Measurements from ENCODE around the gene CRYGN. TPM values are rescaled to one million over a fixed set of nuclear protein-coding genes. Genes with fewer than 3 reads are reported as not detected.

The CRYGN gene
- total RNA-seq, 4 donors from 2014 or later, result not detected

DNA sequence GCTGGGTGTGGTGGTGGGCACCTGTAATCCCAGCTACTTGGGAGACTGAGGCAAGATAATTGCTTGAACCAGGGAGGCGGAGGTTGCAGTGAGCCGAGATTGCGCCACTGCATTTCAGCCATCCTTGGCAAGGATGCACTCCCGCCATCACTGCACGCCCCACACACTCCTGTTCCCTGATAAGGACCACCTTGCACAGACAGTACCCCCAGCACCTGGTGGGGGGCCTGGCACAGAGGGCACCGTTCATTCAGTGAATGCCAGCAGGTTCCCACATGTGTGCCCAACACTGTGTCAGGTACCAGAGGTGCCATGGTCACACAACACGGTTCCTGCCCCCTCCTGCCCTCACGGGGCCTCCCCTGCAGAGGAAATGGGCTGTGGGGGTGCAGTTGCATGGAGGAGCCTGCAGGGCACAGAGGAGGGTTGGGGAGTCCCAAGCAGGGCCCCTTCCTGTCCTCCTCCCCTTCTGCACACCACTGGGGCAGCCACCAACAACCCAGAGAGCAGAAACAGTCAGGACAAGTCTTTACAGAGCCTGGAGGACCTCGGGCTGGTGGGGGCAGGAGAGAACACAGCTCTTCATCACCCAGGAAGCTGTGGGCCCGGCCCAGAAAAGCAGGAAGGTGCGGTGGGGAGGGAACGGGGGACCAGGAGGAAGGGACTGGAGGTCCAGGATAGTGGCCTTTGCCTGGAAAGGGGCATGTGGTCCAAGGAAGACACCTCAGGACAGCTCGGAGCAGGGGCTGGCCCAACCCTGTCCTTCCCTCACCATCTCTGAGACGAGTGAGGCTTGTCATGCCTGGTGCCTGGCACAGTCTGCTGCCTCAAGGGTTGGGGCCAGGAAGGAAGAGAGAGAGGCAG is 7.1 kb downstream of the CRYGN start:
- DNase-seq (ENCODE audit: low spot score in 2 of 2), result no peak
- H3K4me3 ChIP-seq (ENCODE audit: low read depth, poor library complexity, severe bottlenecking), result no peak overlapping the region
- TF ChIP-seq, protein P1, sequence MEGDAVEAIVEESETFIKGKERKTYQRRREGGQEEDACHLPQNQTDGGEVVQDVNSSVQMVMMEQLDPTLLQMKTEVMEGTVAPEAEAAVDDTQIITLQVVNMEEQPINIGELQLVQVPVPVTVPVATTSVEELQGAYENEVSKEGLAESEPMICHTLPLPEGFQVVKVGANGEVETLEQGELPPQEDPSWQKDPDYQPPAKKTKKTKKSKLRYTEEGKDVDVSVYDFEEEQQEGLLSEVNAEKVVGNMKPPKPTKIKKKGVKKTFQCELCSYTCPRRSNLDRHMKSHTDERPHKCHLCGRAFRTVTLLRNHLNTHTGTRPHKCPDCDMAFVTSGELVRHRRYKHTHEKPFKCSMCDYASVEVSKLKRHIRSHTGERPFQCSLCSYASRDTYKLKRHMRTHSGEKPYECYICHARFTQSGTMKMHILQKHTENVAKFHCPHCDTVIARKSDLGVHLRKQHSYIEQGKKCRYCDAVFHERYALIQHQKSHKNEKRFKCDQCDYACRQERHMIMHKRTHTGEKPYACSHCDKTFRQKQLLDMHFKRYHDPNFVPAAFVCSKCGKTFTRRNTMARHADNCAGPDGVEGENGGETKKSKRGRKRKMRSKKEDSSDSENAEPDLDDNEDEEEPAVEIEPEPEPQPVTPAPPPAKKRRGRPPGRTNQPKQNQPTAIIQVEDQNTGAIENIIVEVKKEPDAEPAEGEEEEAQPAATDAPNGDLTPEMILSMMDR (IDR thresholded peaks at IDR 0.05), result no peak
- no peak for TF ChIP-seq POLR2A (IDR thresholded peaks at IDR 0.05)
- 56% methylated on average over 14 of the region's 14 CpGs for WGBS, 2 donors
- intact Hi-C loops (cut with DNase I; ENCODE audit: low total_unique reads), result no loop called here

DNA sequence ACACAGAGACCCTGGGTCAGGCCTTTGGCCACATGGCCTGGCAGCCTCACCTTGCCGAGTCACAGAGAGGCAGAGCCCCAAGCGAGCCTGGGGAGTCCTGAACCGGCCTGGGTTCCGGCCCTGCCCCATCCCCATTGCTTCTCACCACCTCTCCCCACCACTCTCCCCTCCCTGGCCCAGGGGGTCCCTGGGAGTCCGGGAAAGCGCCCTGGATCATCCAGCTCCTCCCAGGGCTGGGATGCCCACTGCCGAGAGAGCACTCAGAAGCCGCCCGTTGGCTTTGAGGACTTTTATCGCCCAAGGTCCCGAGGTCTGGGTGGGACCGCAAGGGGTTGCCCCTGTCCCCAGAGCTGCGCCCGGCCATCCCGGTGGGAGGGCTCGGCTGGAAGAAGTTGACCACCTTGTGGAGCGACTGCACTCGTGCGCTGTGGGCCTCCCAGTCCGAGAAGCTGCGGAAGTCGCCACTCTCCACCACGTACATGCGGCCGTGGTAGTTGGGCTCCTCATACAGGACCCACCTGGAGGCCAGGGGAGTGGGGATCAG is 8.1 kb downstream of the CRYGN start:
- WGBS, 2 donors, result 97% methylated on average over 9 to 25 of the region's 25 CpGs
- DNase-seq (ENCODE audit: low spot score in 2 of 2), result no peak
- TF ChIP-seq POLR2A (IDR thresholded peaks at IDR 0.05), result no peak
- TF ChIP-seq, protein P1 (IDR thresholded peaks at IDR 0.05), result no peak
- intact Hi-C loops (cut with DNase I; ENCODE audit: low total_unique reads), result no loop called here
- no peak overlapping the region for H3K4me3 ChIP-seq (ENCODE audit: low read depth, poor library complexity, severe bottlenecking)

DNA sequence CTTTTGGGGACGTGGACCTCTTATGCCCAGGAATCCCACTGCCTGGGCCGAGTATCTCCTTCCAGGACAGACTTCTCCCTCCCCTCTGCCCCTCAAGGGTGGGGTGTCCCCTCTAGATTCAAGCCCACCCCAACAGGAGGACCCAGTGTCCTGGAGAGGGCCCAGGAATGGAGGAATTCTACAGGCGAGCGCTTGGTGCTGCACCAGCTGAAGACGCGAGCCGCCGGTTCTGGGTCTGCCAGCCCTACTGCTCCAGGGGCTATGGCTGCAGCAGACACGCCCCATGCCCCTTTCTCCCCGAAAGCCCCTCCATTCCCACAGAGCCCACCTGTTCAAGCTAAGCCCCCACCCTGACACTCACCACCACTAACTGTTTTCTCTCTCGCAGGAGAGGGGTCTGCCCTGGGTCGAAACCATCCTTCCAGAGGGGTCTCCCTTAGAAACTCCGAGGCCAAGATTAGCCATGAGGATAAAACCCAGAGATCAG is 8.6 kb downstream of the CRYGN start:
- no peak overlapping the region for H3K4me3 ChIP-seq (ENCODE audit: low read depth, poor library complexity, severe bottlenecking)
- DNase-seq (ENCODE audit: low spot score in 2 of 2), result no peak
- TF ChIP-seq, protein P1 (IDR thresholded peaks at IDR 0.05), result no peak
- intact Hi-C loops (cut with DNase I; ENCODE audit: low total_unique reads), result no loop called here
- 87 to 93% methylated on average over 13 of the region's 13 CpGs for WGBS, 2 donors

DNA sequence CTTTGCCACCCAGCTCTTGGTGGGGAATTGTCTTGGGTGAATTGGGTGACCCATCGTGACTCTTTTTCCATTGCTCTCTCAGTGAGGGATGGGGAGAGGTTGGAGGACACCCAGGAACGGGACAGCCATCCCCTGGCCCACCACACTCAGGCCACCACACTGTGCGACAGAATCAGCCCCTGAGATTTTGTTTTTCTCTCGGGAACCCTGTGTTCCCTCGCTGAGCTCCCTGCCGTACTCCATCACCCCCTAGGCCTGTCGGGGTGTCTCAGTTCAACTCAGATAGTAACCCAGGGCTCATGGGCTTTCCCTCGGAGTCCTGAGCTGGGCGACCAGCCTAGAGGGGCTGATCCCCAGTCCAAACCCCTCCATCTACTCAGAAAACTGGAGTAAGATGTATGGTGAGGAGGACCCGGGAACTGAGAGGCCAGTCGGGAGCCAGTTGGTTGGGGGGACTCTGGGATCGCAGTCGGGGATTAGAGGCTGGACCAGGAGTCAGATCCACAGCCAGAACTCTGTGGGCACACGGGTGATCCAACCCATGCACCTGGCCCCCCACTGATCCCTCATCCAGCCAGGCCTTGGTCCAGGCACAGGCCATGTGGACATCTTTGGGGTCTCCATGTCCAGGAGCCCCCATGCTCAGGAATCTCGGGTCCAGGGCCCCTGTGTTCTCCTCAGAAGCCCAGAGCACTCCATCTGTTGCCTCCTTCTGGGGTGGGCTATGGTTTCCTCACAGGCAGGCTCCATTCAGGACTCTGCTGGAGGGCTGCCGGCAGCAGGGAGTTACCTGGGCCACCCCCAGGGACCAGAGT is 9.3 kb downstream of the CRYGN start:
- DNase-seq (ENCODE audit: low spot score in 2 of 2), result no peak
- no peak for TF ChIP-seq POLR2A (IDR thresholded peaks at IDR 0.05)
- TF ChIP-seq, protein P1 (IDR thresholded peaks at IDR 0.05), result no peak
- intact Hi-C loops (cut with DNase I; ENCODE audit: low total_unique reads), result no loop called here
- 89 to 92% methylated on average over 16 of the region's 16 CpGs for WGBS, 2 donors
- H3K4me3 ChIP-seq (ENCODE audit: low read depth, poor library complexity, severe bottlenecking), result no peak overlapping the region

DNA sequence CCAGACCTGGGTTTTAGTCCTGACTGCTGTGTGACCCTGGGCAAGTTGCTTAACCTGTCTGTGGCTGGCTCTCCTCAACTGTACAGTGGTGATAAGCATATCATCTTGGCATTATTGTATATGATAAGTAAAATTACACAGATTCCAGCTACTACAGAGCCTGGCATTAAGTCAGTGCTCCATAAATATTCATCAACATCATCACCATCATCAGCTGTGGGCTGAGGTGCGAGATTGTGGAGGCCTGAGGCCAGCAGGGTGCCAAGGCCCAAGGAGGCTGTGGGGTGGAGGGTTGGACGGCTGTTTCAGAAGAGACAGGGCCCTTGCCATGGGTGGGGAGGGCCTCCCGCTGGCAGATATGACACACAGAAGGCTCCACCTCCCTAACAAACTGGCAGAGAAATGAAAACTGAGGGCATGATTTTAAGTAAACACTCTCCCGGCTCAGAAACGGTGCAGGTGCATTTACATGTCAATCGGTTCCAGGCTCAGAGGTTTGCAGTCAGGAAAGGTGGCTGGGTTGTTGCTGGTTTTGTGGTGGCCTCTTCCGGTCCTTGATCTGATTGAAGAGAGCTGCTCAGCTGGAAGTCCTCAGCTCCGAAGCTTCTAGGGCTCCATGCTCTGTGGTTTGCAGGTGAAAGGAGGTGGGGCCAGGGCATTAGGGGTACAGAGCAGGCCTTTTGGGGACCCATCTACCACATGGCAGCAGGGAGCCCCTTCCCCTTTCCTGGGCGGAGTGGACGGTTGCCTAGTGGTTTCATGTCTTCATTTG is 10.2 kb downstream of the CRYGN start:
- TF ChIP-seq, protein P1 (IDR thresholded peaks at IDR 0.05), result no peak
- no peak for TF ChIP-seq POLR2A (IDR thresholded peaks at IDR 0.05)
- DNase-seq (ENCODE audit: low spot score in 2 of 2), result no peak
- intact Hi-C loops (cut with DNase I; ENCODE audit: low total_unique reads), result no loop called here
- no peak overlapping the region for H3K4me3 ChIP-seq (ENCODE audit: low read depth, poor library complexity, severe bottlenecking)
- 34 to 38% methylated on average over 8 to 10 of the region's 10 CpGs for WGBS, 2 donors
